ENCODE measurements around the gene PREX1. TPM values are rescaled to one million over a fixed set of nuclear protein-coding genes. Genes with fewer than 3 reads are reported as not detected.

PREX1 gene
- polyA plus RNA-seq, 1 donor (not counting 4 experiments of a cell fraction or from before 2014, with no cell fraction given): 0.22 TPM

GRCh38 chr20:48617481-48617880, 210.3 kb downstream of the PREX1 start:
- DNase-seq (ENCODE audit: low read depth, low spot score) (no peak), FAIRE-seq (no peak)
- Histone ChIP-seq H3K27me3 (ENCODE audit: control insufficient read depth, extremely low read depth, insufficient read depth, low read length) (peaks cover 29% of the 10 kb centered on the region), H3K4me3 (ENCODE audit: control insufficient read depth in 2 of 3, extremely low read depth in 1 of 3, insufficient read depth in 2 of 3, low read depth in 1 of 3, low read length in 3 of 3) (no peak overlapping the region), H3K36me3 (ENCODE audit: control insufficient read depth in 2 of 2, extremely low read depth in 1 of 2, insufficient read depth in 2 of 2, low read length in 2 of 2) (no peaks in the 10 kb centered on the region), H3K79me2 (ENCODE audit: control insufficient read depth, insufficient read depth, low read length) (no peaks in the 10 kb centered on the region), H3K9me1 (ENCODE audit: control insufficient read depth, extremely low read depth, insufficient read depth, low read length) (no peaks in the 10 kb centered on the region), H3K9ac (ENCODE audit: control insufficient read depth, extremely low read depth, insufficient read depth, low read length) (no peak overlapping the region), H2AFZ (ENCODE audit: control insufficient read depth, low read length) (no peak overlapping the region), H3K4me1 (ENCODE audit: control insufficient read depth, extremely low read depth, insufficient read depth, low read length) (peaks cover 21% of the 10 kb centered on the region), H3K9me3 (ENCODE audit: control insufficient read depth, low read depth, low read length) (no peaks in the 10 kb centered on the region), H4K20me1 (ENCODE audit: control insufficient read depth, extremely low read depth, insufficient read depth, low read length) (no peaks in the 10 kb centered on the region), H3K4me2 (ENCODE audit: control insufficient read depth, extremely low read depth, insufficient read depth, low read depth, low read length) (no peak overlapping the region), H3K27ac (ENCODE audit: control insufficient read depth, insufficient read depth, low read length) (no peak overlapping the region)
- dilution Hi-C loops (cut with MboI; ENCODE audit: extremely low pct_ligation_motif_present, low sequenced_read_pairs): no loop called here
- TF ChIP-seq, protein P1, sequence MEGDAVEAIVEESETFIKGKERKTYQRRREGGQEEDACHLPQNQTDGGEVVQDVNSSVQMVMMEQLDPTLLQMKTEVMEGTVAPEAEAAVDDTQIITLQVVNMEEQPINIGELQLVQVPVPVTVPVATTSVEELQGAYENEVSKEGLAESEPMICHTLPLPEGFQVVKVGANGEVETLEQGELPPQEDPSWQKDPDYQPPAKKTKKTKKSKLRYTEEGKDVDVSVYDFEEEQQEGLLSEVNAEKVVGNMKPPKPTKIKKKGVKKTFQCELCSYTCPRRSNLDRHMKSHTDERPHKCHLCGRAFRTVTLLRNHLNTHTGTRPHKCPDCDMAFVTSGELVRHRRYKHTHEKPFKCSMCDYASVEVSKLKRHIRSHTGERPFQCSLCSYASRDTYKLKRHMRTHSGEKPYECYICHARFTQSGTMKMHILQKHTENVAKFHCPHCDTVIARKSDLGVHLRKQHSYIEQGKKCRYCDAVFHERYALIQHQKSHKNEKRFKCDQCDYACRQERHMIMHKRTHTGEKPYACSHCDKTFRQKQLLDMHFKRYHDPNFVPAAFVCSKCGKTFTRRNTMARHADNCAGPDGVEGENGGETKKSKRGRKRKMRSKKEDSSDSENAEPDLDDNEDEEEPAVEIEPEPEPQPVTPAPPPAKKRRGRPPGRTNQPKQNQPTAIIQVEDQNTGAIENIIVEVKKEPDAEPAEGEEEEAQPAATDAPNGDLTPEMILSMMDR (optimal IDR thresholded peaks at IDR 0.05 in 1 of 3, IDR thresholded peaks at IDR 0.05 in 1 of 3, conservative IDR thresholded peaks at IDR 0.05 in 1 of 3; ENCODE audit: extremely low read depth in 1 of 3, insufficient read depth in 2 of 3, low read length in 3 of 3): no peak
- TF ChIP-seq EZH2 (IDR thresholded peaks at IDR 0.05; ENCODE audit: low read length): no peak

- TF ChIP-seq, protein P1 (optimal IDR thresholded peaks at IDR 0.05 in 1 of 3, IDR thresholded peaks at IDR 0.05 in 1 of 3, conservative IDR thresholded peaks at IDR 0.05 in 1 of 3; ENCODE audit: extremely low read depth in 1 of 3, insufficient read depth in 2 of 3, low read length in 3 of 3): no peak
- TF ChIP-seq EZH2 (IDR thresholded peaks at IDR 0.05; ENCODE audit: low read length): no peak
- Histone ChIP-seq H3K4me3 (ENCODE audit: control insufficient read depth in 2 of 3, extremely low read depth in 1 of 3, insufficient read depth in 2 of 3, low read depth in 1 of 3, low read length in 3 of 3) (no peak overlapping the region), H3K27me3 (ENCODE audit: control insufficient read depth, extremely low read depth, insufficient read depth, low read length) (peaks cover 29% of the 10 kb centered on the region), H3K36me3 (ENCODE audit: control insufficient read depth in 2 of 2, extremely low read depth in 1 of 2, insufficient read depth in 2 of 2, low read length in 2 of 2) (no peaks in the 10 kb centered on the region), H3K79me2 (ENCODE audit: control insufficient read depth, insufficient read depth, low read length) (no peaks in the 10 kb centered on the region), H3K9me3 (ENCODE audit: control insufficient read depth, low read depth, low read length) (no peaks in the 10 kb centered on the region), H3K4me2 (ENCODE audit: control insufficient read depth, extremely low read depth, insufficient read depth, low read depth, low read length) (no peak overlapping the region), H4K20me1 (ENCODE audit: control insufficient read depth, extremely low read depth, insufficient read depth, low read length) (no peaks in the 10 kb centered on the region), H2AFZ (ENCODE audit: control insufficient read depth, low read length) (no peak overlapping the region), H3K4me1 (ENCODE audit: control insufficient read depth, extremely low read depth, insufficient read depth, low read length) (peaks cover 17% of the 10 kb centered on the region), H3K27ac (ENCODE audit: control insufficient read depth, insufficient read depth, low read length) (no peak overlapping the region), H3K9me1 (ENCODE audit: control insufficient read depth, extremely low read depth, insufficient read depth, low read length) (no peaks in the 10 kb centered on the region), H3K9ac (ENCODE audit: control insufficient read depth, extremely low read depth, insufficient read depth, low read length) (no peak overlapping the region)
- FAIRE-seq (no peak), DNase-seq (ENCODE audit: low read depth, low spot score) (no peak)
- dilution Hi-C loops (cut with MboI; ENCODE audit: extremely low pct_ligation_motif_present, low sequenced_read_pairs): no loop called here
These were observed 211.3 kb downstream of the PREX1 start for GRCh38 chr20:48616481-48616880.
